ENCODE data around the gene ZNF527.
A peak's percentile ranks its signal among the peaks of the same experiment; 100 is the strongest.
"Not testable (repeated sequence)": the region's sequence is repeated elsewhere in the genome, so short reads cannot be mapped to it uniquely, and the experiment has no call there.

The ZNF527 gene

GRCh38 chr19:37370880-37371661 is at the start of gene ZNF527:
Gene ZNF527 (plus strand): TSS chr19:37371099. CDS start chr19:37374199, 3,100 bp downstream.
- DNase-seq: peak; percentile 99

- no peak for DNase-seq
Measured at GRCh38 chr19:37329686-37330085, 41.2 kb upstream of the ZNF527 start.

- no peak for DNase-seq
Measured at GRCh38 chr19:37332839-37333238, 38.1 kb upstream of the ZNF527 start.

GRCh38 chr19:37333457-37333856 is 37.4 kb upstream of the ZNF527 start:
- no peak for DNase-seq

GRCh38 chr19:37334179-37335071 is 36.5 kb upstream of the ZNF527 start:
- peak; percentile 99 for DNase-seq

GRCh38 chr19:37342753-37343152 is 28.1 kb upstream of the ZNF527 start:
- no peak for DNase-seq

- no peak for DNase-seq
Measured at GRCh38 chr19:37346091-37346490, 24.8 kb upstream of the ZNF527 start.

GRCh38 chr19:37348060-37348459 is 22.8 kb upstream of the ZNF527 start:
- DNase-seq: no peak

- DNase-seq: no peak
Measured at GRCh38 chr19:37353968-37354367, 16.9 kb upstream of the ZNF527 start.

GRCh38 chr19:37355901-37356300 is 15.0 kb upstream of the ZNF527 start:
- no peak for DNase-seq

GRCh38 chr19:37361994-37362393 is 8.9 kb upstream of the ZNF527 start:
- DNase-seq: no peak

GRCh38 chr19:37362733-37363132 is 8.2 kb upstream of the ZNF527 start:
- no peak for DNase-seq

GRCh38 chr19:37370386-37370879 is 466 bp upstream of the ZNF527 start:
- not testable (repeated sequence) for DNase-seq

- DNase-seq: no peak
Measured at GRCh38 chr19:37389234-37389633, 18.3 kb downstream of the ZNF527 start.

- not testable (repeated sequence) for DNase-seq
Measured at GRCh38 chr19:37391399-37391798, 20.5 kb downstream of the ZNF527 start.

- DNase-seq: no peak
Measured at GRCh38 chr19:37401078-37401477, 30.2 kb downstream of the ZNF527 start.

- DNase-seq: no peak
Measured at GRCh38 chr19:37403403-37403802, 32.5 kb downstream of the ZNF527 start.

- not testable (repeated sequence) for DNase-seq
Measured at GRCh38 chr19:37406140-37406846, 35.4 kb downstream of the ZNF527 start.

- DNase-seq: no peak
Measured at GRCh38 chr19:37412700-37413099, 41.8 kb downstream of the ZNF527 start.

GRCh38 chr19:37413313-37414084 is 42.6 kb downstream of the ZNF527 start:
- DNase-seq: no peak
